Ectodermal cell (in vitro differentiated cells): ENCODE results near the gene SRRT.
A peak's percentile ranks its signal among the peaks of the same experiment; 100 is the strongest.

Experiments
- H3K27ac ChIP-seq: 2 replicates; pipeline ENCODE4 v1.7.0; 2013; ENCODE audit warnings: mild to moderate bottlenecking, low read depth, low read length; ENCODE audit not compliant: insufficient read depth, poor library complexity, severe bottlenecking
- H3K27me3 ChIP-seq: 2 replicates; pipeline ENCODE4 v1.7.0; 2013; ENCODE audit warnings: mild to moderate bottlenecking, low read length; ENCODE audit not compliant: insufficient read depth, control insufficient read depth, poor library complexity, severe bottlenecking
- H3K36me3 ChIP-seq: one replicate; pipeline ENCODE4 v1.7.0; 2013; ENCODE audit warnings: low read length; ENCODE audit not compliant: control insufficient read depth, insufficient read depth
- H3K4me1 ChIP-seq: one replicate; pipeline ENCODE4 v1.7.0; 2013; ENCODE audit warnings: low read length; ENCODE audit not compliant: control insufficient read depth, insufficient read depth
- H3K4me3 ChIP-seq: 2 replicates; pipeline ENCODE4 v1.7.0; 2013; ENCODE audit warnings: low read depth, low read length, control low read depth; ENCODE audit not compliant: insufficient read depth
- H3K9me3 ChIP-seq: 2 replicates; pipeline ENCODE4 v1.7.0; 2013; ENCODE audit warnings: mild to moderate bottlenecking, low read length, moderate library complexity; ENCODE audit not compliant: control insufficient read depth
- WGBS, 2 experiments: methylation state at CpG; one replicate each; pipeline ENCODE4 v1.1.7; 2013; ENCODE audit warnings: missing lambda C conversion rate in 2 of 2; 5-methylcytosine and 5-hydroxymethylcytosine counted together

SRRT gene

DNA sequence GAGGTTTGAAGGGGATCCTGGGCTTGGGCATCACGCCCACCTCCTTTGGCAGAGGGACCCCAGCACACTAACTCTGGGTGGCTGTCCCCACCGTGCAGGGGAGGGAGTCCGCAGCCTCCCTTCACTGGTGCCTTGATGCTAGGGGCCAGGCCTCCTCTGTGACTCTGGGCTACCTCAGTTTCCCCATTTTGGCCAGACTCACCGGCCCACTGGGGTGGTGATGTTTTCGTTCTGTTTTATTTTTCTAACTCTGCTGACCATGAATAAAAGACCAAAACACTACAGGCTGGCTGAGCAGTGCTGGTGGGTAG lies 8.2 kb upstream of the SRRT start:
- no peaks in the 10 kb centered on the region for H3K27me3 ChIP-seq
- H3K36me3 ChIP-seq, result peaks cover 9% of the 10 kb centered on the region
- H3K4me1 ChIP-seq, result peaks cover 6% of the 10 kb centered on the region
- peak overlapping the region; percentile 95 for H3K4me3 ChIP-seq
- no peaks in the 10 kb centered on the region for H3K9me3 ChIP-seq
- H3K27ac ChIP-seq, result peak overlapping the region; percentile 70
- WGBS, 2 experiments, result 65 to 68% methylated on average over 4 to 5 of the region's 5 CpGs

DNA sequence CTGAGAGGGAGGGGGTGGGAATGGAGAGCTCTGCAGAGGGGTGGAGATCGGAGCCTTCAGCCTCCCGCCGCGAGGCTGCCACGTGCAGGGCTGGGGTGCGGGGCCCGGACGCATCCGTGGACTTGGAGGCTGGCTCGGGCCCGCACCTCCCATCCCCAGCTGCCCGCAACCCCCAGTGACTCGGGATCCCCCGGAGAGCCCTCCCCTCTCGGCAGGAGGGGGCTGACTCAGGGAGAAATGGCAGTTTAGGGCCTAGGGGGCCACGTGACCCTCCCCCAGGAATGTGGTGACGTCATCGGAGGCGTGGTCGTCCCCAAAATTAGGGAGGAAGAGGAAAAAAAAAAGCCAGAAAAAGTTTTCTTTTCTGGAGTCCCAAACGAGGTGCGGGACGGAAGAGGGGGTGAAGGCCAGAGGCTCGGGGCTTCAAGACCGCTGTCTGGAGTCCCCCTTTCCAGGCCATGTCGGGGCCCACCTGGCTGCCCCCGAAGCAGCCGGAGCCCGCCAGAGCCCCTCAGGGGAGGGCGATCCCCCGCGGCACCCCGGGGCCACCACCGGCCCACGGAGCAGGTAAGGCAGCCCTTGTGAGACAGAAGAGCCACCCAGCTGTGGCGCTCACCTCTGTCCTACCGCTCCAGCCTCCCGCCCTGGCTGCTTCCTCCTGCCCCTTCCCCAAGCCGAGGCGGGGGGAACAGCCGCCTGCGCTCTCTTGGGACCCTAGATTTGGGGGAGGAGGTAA lies 7.7 kb upstream of the SRRT start, which contains the start of gene TRIP6:
TSS of gene TRIP6 (plus strand) at position 348 of the 736 bp plus-strand sequence. CDS start at position 459, 111 bp downstream.
- Histone ChIP-seq H3K36me3 (peaks cover 12% of the 10 kb centered on the region), H3K9me3 (no peaks in the 10 kb centered on the region), H3K27me3 (no peaks in the 10 kb centered on the region), H3K27ac (peak within 1 kb of the TSS; percentile 70), H3K4me3 (peak within 1 kb of the TSS; percentile 95), H3K4me1 (peaks cover 6% of the 10 kb centered on the region)
- WGBS, 2 experiments, result 1% methylated on average over 42 of the region's 42 CpGs

DNA sequence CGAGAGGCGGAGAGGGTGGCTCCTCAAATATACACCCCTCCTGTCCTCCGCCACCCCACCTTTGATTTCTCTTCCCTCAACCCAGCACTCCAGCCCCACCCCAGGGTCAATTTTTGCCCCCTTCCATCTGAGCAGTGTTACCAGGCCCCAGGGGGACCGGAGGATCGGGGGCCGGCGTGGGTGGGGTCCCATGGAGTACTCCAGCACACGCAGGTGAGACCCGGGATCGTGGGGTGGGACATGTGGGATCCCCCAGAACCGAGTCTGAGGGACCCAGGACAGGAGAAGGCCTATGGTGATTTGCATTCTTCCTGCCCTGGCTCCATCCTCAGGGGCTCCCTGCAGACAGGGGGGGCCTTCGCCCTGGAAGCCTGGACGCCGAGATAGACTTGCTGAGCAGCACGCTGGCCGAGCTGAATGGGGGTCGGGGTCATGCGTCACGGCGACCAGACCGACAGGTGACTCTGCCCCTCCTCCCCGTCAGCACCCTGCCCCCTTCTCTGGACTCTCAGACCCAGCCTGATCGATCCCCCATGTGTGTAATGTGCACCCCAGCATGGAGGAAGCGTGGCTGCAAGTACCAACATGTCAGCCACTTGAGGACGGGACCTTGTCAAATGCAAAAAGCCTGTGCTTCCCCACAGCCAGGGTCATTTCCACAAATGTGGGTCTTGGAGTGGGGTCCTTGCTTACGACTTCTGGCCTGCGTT lies 7.0 kb upstream of the SRRT start:
- H3K4me3 ChIP-seq, result peak overlapping the region; percentile 95
- no peaks in the 10 kb centered on the region for H3K27me3 ChIP-seq
- H3K9me3 ChIP-seq, result no peaks in the 10 kb centered on the region
- H3K4me1 ChIP-seq, result peaks cover 6% of the 10 kb centered on the region
- 10 to 12% methylated on average over 26 to 27 of the region's 27 CpGs for WGBS, 2 experiments
- H3K27ac ChIP-seq, result peak overlapping the region; percentile 70
- peaks cover 12% of the 10 kb centered on the region for H3K36me3 ChIP-seq

DNA sequence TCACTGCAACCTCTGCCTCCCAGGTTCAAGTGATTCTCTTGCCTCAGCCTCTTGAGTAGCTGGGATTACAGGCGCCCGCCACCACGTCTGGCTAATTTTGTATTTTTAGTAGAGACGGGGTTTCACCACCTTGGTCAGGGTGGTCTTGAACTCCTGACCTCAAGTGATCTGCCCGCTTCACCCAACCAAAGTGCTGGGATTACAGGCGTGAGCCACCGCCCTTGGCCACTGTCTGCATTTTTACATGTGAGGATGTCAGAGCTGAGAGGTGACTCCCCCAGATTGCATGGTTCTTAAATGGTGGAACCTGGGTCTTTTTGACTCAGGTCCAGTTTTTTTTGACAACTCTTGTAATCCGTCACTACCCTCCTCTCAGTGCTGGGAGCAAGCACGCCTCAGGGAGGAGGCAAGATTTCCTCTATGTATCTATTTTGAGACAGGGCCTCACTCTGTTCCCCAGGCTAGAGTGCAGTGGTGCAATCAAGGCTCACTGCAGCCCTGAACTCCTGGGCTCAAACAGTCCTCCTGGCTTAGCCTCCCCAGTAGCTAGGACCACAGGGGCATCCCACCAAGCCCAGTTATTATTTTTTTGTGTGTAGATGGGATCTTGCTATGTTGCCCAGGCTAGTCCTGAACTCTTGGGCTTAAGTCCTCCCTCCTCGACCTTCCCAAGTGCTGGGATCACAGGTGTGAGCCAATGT lies 1.2 kb upstream of the SRRT start:
- Histone ChIP-seq H3K27me3 (no peaks in the 10 kb centered on the region), H3K9me3 (no peaks in the 10 kb centered on the region), H3K4me1 (peaks cover 10% of the 10 kb centered on the region), H3K27ac (no peak overlapping the region), H3K36me3 (peaks cover 16% of the 10 kb centered on the region), H3K4me3 (peak overlapping the region; percentile 97)
- WGBS, 2 experiments, result 93 to 94% methylated on average over 10 of the region's 10 CpGs

DNA sequence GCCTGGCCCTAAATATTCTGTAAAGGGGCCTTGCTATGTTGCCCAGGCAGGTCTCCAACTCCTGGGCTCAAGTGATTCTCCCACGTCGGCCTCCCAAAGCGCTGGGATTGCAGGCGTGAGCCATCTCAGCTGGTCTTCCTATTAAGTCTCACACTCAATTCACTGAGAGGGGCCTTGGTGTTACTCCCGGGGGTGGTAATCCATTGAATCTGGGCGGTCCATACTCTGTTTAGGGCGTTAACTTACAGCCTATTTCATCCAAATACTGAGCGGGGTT lies 665 bp upstream of the SRRT start:
- no peaks in the 10 kb centered on the region for H3K27me3 ChIP-seq
- 87 to 88% methylated on average over 8 of the region's 8 CpGs for WGBS, 2 experiments

DNA sequence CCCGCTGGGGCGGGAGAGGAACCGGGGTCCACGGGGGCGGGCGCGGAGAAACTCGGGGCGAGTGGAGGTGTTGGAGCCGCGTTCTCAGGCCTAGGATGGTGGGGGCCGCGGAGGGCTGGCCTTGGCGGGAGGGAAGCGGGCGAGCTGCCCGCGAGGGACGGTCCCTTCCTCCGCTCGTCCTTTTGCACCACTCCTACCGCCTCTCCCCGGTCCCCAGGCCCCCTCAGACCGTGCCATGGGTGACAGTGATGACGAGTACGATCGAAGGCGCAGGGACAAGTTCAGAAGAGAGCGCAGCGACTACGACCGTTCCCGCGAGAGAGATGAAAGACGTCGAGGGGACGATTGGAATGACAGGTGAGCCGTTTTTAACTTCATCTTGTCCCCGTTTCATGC lies 451 bp downstream of the SRRT start:
- Histone ChIP-seq H3K4me3 (peak overlapping the region; percentile 97), H3K9me3 (no peaks in the 10 kb centered on the region), H3K27ac (peak overlapping the region; percentile 94), H3K4me1 (peaks cover 10% of the 10 kb centered on the region), H3K27me3 (no peaks in the 10 kb centered on the region), H3K36me3 (peaks cover 18% of the 10 kb centered on the region)
- 0 to 1% methylated on average over 39 of the region's 39 CpGs for whole genome bisulfite sequencing, 2 experiments

More for the DNA sequence above, 665 bp upstream of the SRRT start:
- H3K9me3 ChIP-seq, result no peaks in the 10 kb centered on the region
- H3K4me3 ChIP-seq, result peak overlapping the region; percentile 97
- peak overlapping the region; percentile 82 for H3K27ac ChIP-seq
- peaks cover 10% of the 10 kb centered on the region for H3K4me1 ChIP-seq
- H3K36me3 ChIP-seq, result peaks cover 16% of the 10 kb centered on the region

DNA sequence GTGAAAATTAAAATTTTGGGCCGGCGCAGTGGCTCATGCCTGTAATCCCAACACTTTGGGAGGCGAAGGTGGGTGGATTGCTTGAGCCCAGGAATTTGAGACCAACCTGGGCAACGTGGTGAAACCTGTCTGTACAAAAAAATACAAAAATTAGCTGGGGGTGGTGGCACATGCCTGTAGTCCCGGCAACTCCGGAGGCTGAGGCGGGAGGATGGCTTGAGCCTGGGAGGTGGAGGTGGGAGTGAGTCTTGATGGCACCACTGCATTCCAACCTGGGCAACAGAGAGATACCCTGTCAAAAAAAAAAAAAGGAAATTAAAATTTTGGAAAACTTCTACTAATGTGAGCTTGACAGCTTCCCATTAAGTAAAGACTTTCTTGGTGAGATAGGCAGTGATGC lies 3.1 kb downstream of the SRRT start:
- WGBS, 2 experiments, result 85 to 88% methylated on average over 7 of the region's 7 CpGs
- no peak overlapping the region for H3K4me3 ChIP-seq

DNA sequence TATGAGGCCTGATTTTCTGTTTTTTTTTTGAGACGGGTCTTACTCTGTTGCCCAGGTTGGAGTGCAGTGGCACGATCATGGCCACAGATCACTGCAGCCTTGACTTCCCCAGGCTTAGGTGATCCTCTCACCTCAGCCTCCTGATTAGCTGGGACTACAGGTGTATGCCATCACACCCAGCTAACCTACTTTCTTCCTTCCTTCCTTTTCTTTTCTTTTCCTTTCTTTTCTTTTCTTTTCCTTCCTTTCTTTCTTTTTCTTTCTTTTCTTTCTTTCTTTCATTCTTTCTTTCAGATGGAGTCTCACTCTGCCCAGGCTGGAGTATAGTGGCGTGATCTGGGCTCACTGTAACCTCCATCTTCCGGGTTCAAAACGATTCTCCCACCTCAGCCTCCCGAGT lies 3.8 kb downstream of the SRRT start:
- Histone ChIP-seq H3K27ac (no peak overlapping the region), H3K9me3 (no peaks in the 10 kb centered on the region), H3K36me3 (peaks cover 34% of the 10 kb centered on the region), H3K4me3 (no peak overlapping the region), H3K27me3 (no peaks in the 10 kb centered on the region), H3K4me1 (peaks cover 10% of the 10 kb centered on the region)
- 90 to 96% methylated on average over 6 of the region's 6 CpGs for WGBS, 2 experiments

More for the DNA sequence above, 3.1 kb downstream of the SRRT start:
- Histone ChIP-seq H3K36me3 (peaks cover 29% of the 10 kb centered on the region), H3K27ac (no peak overlapping the region), H3K9me3 (no peaks in the 10 kb centered on the region), H3K4me1 (peaks cover 10% of the 10 kb centered on the region), H3K27me3 (no peaks in the 10 kb centered on the region)

DNA sequence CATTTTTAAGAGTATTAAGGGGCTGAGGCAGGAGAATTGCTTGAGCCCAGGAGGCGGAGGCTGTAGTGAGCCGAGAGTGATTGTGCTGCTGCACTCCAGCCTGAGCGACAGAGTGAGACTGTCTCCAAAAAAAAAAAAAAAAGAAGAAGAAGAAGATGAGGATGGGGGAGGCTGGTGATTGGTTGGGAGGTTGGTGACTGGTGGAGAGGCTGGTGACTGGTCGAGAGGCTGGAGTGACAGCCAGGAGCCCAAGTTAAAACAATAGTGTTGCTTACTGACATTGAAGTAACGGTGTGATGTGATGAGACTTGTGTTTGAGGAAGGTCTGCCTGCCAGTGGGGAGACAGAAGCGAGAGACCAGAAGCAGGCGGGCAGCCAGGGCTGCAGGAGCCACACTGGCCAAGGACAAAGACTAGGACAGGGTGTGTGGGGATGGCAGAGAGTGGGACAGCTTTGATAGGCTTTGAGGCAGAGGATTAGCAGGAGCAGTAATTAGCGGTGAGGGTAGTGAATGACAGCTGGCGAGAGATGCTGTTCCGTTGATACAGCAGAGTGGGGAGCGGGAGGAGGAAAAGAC lies 4.9 kb downstream of the SRRT start:
- no peaks in the 10 kb centered on the region for H3K9me3 ChIP-seq
- H3K4me3 ChIP-seq, result no peak overlapping the region
- H3K27ac ChIP-seq, result no peak overlapping the region
- WGBS, 2 experiments, result 83 to 85% methylated on average over 11 of the region's 11 CpGs
- H3K36me3 ChIP-seq, result peaks cover 44% of the 10 kb centered on the region
- H3K4me1 ChIP-seq, result peaks cover 10% of the 10 kb centered on the region
- H3K27me3 ChIP-seq, result no peaks in the 10 kb centered on the region

DNA sequence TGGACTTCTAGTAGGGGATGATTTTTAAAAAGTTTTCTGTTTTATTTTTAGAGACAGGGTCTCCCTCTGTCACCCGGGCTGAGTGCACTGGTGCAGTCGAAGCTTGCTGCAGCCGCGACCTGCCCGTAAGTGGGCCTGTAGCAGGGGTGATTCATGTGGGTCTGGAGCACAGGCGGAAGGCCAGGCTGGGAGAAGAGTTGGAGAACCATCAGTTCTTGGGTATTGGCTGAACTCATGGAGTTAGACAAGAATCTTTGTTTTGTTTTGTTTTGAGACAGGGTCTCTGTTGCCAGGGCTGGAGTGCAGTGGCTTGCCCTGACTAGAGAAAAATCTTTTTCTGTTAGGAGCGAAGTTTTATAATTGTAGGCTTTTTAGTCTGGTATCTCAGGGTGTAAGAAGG lies 5.7 kb downstream of the SRRT start:
- Histone ChIP-seq H3K27me3 (no peaks in the 10 kb centered on the region), H3K27ac (no peak overlapping the region), H3K4me1 (peaks cover 10% of the 10 kb centered on the region), H3K36me3 (peaks cover 52% of the 10 kb centered on the region), H3K4me3 (no peak overlapping the region), H3K9me3 (no peaks in the 10 kb centered on the region)
- 96% methylated on average over 7 of the region's 7 CpGs for WGBS, 2 experiments
